Dedifferentiated amniotic fluid mesenchymal stem cell (primary cell): ENCODE results near the gene FAM131A.

Experiments
- DNase-seq: peaks from one replicate; pipeline ENCODE4 v3.0.0-alpha.2; 2016; ENCODE audit errors: extremely low spot score

FAM131A gene

DNA sequence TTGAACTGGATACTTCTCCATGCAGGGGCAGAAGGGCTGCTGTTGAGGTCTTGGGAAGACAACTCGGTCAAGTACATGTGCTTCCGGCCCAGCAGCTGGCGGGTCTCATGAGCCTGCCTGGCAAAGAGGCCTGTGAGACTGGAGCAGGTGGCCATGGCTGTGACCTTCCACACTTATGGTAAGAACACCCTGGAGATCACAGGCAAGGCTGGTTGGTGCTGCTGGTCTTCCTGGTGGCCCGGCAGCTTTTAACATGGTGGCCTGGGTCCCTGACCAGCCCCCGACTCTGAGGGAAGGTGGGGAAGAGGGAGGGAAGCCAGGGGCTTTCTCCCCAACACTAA lies 57.9 kb downstream of the FAM131A start:
- no peak for DNase-seq
